ENCODE results near the gene LZTS3.
"Not testable (repeated sequence)": the region's sequence is repeated elsewhere in the genome, so short reads cannot be mapped to it uniquely, and the experiment has no call there.

Gene LZTS3

GRCh38 chr20:3152057-3152644 is 21.2 kb downstream of the LZTS3 start:
- not testable (repeated sequence) for H3K27ac Mint-ChIP-seq; DNase-seq (ENCODE audit: low spot score)
- peaks cover 32% of the 10 kb centered on the region for H3K4me1 Mint-ChIP-seq (ENCODE audit: low read depth)

GRCh38 chr20:3150908-3151307 is 22.4 kb downstream of the LZTS3 start:
- H3K27me3 Mint-ChIP-seq (ENCODE audit: low read depth) = no peaks in the 10 kb centered on the region
- H3K4me1 Mint-ChIP-seq (ENCODE audit: low read depth) = peaks cover 22% of the 10 kb centered on the region
- H3K4me3 Mint-ChIP-seq = no peak overlapping the region
- peaks cover 38% of the 10 kb centered on the region for H3K36me3 Mint-ChIP-seq (ENCODE audit: low read depth)
- no peak for DNase-seq (ENCODE audit: low spot score)
- H3K27ac Mint-ChIP-seq = no peak overlapping the region
- no peaks in the 10 kb centered on the region for H3K9me3 Mint-ChIP-seq

More at GRCh38 chr20:3152057-3152644, 21.2 kb downstream of the LZTS3 start:
- H3K4me3 Mint-ChIP-seq; H3K9me3 Mint-ChIP-seq; H3K27me3 Mint-ChIP-seq (ENCODE audit: low read depth): not testable (repeated sequence)
- H3K36me3 Mint-ChIP-seq (ENCODE audit: low read depth) = peaks cover 44% of the 10 kb centered on the region

- H3K4me1 Mint-ChIP-seq (ENCODE audit: low read depth) = peaks cover 11% of the 10 kb centered on the region
- peaks cover 42% of the 10 kb centered on the region for H3K36me3 Mint-ChIP-seq (ENCODE audit: low read depth)
- no peaks in the 10 kb centered on the region for H3K27me3 Mint-ChIP-seq (ENCODE audit: low read depth)
- H3K9me3 Mint-ChIP-seq = no peaks in the 10 kb centered on the region
- DNase-seq (ENCODE audit: low spot score) = no peak
- no peak overlapping the region for H3K27ac Mint-ChIP-seq
- no peak overlapping the region for H3K4me3 Mint-ChIP-seq
These were observed 26.5 kb downstream of the LZTS3 start for GRCh38 chr20:3146732-3147341.

GRCh38 chr20:3141757-3142156 is 31.6 kb downstream of the LZTS3 start:
- peaks cover 9% of the 10 kb centered on the region for H3K4me1 Mint-ChIP-seq (ENCODE audit: low read depth)
- H3K27me3 Mint-ChIP-seq (ENCODE audit: low read depth) = no peaks in the 10 kb centered on the region
- peaks cover 13% of the 10 kb centered on the region for H3K36me3 Mint-ChIP-seq (ENCODE audit: low read depth)
- H3K4me3 Mint-ChIP-seq = no peak overlapping the region
- no peak overlapping the region for H3K27ac Mint-ChIP-seq
- no peaks in the 10 kb centered on the region for H3K9me3 Mint-ChIP-seq
- DNase-seq (ENCODE audit: low spot score) = no peak

- H3K27ac Mint-ChIP-seq = no peak overlapping the region
- peaks cover 3% of the 10 kb centered on the region for H3K36me3 Mint-ChIP-seq (ENCODE audit: low read depth)
- no peak for DNase-seq (ENCODE audit: low spot score)
- no peaks in the 10 kb centered on the region for H3K9me3 Mint-ChIP-seq
- H3K4me3 Mint-ChIP-seq = no peak overlapping the region
- no peaks in the 10 kb centered on the region for H3K27me3 Mint-ChIP-seq (ENCODE audit: low read depth)
- peaks cover 11% of the 10 kb centered on the region for H3K4me1 Mint-ChIP-seq (ENCODE audit: low read depth)
These were observed 35.9 kb downstream of the LZTS3 start for GRCh38 chr20:3137492-3137891.

GRCh38 chr20:3135507-3136070 is 37.8 kb downstream of the LZTS3 start:
- no peak overlapping the region for H3K27ac Mint-ChIP-seq
- peaks cover 10% of the 10 kb centered on the region for H3K4me1 Mint-ChIP-seq (ENCODE audit: low read depth)
- no peaks in the 10 kb centered on the region for H3K27me3 Mint-ChIP-seq (ENCODE audit: low read depth)
- no peak overlapping the region for H3K4me3 Mint-ChIP-seq
- peaks cover 3% of the 10 kb centered on the region for H3K36me3 Mint-ChIP-seq (ENCODE audit: low read depth)
- DNase-seq (ENCODE audit: low spot score) = no peak
- no peaks in the 10 kb centered on the region for H3K9me3 Mint-ChIP-seq

GRCh38 chr20:3134151-3134550 is 39.2 kb downstream of the LZTS3 start:
- Mint-ChIP-seq H3K9me3 (no peaks in the 10 kb centered on the region), H3K27ac (no peak overlapping the region), H3K4me3 (no peak overlapping the region), H3K36me3 (ENCODE audit: low read depth) (peaks cover 2% of the 10 kb centered on the region), H3K4me1 (ENCODE audit: low read depth) (peaks cover 4% of the 10 kb centered on the region), H3K27me3 (ENCODE audit: low read depth) (no peaks in the 10 kb centered on the region)
- no peak for DNase-seq (ENCODE audit: low spot score)

- H3K4me3 Mint-ChIP-seq = no peak overlapping the region
- DNase-seq (ENCODE audit: low spot score) = no peak
- H3K9me3 Mint-ChIP-seq = no peaks in the 10 kb centered on the region
- H3K4me1 Mint-ChIP-seq (ENCODE audit: low read depth) = peaks cover 2% of the 10 kb centered on the region
- H3K27me3 Mint-ChIP-seq (ENCODE audit: low read depth) = no peaks in the 10 kb centered on the region
- H3K36me3 Mint-ChIP-seq (ENCODE audit: low read depth) = peaks cover 2% of the 10 kb centered on the region
- H3K27ac Mint-ChIP-seq = no peak overlapping the region
These were observed 40.2 kb downstream of the LZTS3 start for GRCh38 chr20:3133155-3133554.

GRCh38 chr20:3130051-3130600 is 43.2 kb downstream of the LZTS3 start:
- no peak for DNase-seq (ENCODE audit: low spot score)
- H3K27ac Mint-ChIP-seq = no peak overlapping the region
- no peaks in the 10 kb centered on the region for H3K4me1 Mint-ChIP-seq (ENCODE audit: low read depth)
- H3K4me3 Mint-ChIP-seq = no peak overlapping the region
- no peaks in the 10 kb centered on the region for H3K27me3 Mint-ChIP-seq (ENCODE audit: low read depth)
- peaks cover 7% of the 10 kb centered on the region for H3K36me3 Mint-ChIP-seq (ENCODE audit: low read depth)
- H3K9me3 Mint-ChIP-seq = no peaks in the 10 kb centered on the region

- H3K27me3 Mint-ChIP-seq (ENCODE audit: low read depth) = no peaks in the 10 kb centered on the region
- no peaks in the 10 kb centered on the region for H3K4me1 Mint-ChIP-seq (ENCODE audit: low read depth)
- no peak overlapping the region for H3K27ac Mint-ChIP-seq
- no peaks in the 10 kb centered on the region for H3K9me3 Mint-ChIP-seq
- DNase-seq (ENCODE audit: low spot score) = no peak
- H3K4me3 Mint-ChIP-seq = no peak overlapping the region
- peaks cover 11% of the 10 kb centered on the region for H3K36me3 Mint-ChIP-seq (ENCODE audit: low read depth)
These were observed 44.3 kb downstream of the LZTS3 start for GRCh38 chr20:3129094-3129493.

GRCh38 chr20:3128275-3128984 is 44.9 kb downstream of the LZTS3 start:
- H3K27ac Mint-ChIP-seq = no peak overlapping the region
- H3K36me3 Mint-ChIP-seq (ENCODE audit: low read depth) = peaks cover 17% of the 10 kb centered on the region
- no peak overlapping the region for H3K4me3 Mint-ChIP-seq
- peaks cover 2% of the 10 kb centered on the region for H3K4me1 Mint-ChIP-seq (ENCODE audit: low read depth)
- no peaks in the 10 kb centered on the region for H3K27me3 Mint-ChIP-seq (ENCODE audit: low read depth)
- DNase-seq (ENCODE audit: low spot score) = no peak
- peaks cover 2% of the 10 kb centered on the region for H3K9me3 Mint-ChIP-seq

- no peak overlapping the region for H3K4me3 Mint-ChIP-seq
- H3K27ac Mint-ChIP-seq = no peak overlapping the region
- DNase-seq (ENCODE audit: low spot score) = no peak
- H3K27me3 Mint-ChIP-seq (ENCODE audit: low read depth) = no peaks in the 10 kb centered on the region
- peaks cover 19% of the 10 kb centered on the region for H3K4me1 Mint-ChIP-seq (ENCODE audit: low read depth)
- peaks cover 37% of the 10 kb centered on the region for H3K36me3 Mint-ChIP-seq (ENCODE audit: low read depth)
- H3K9me3 Mint-ChIP-seq = peaks cover 12% of the 10 kb centered on the region
These were observed 46.9 kb downstream of the LZTS3 start for GRCh38 chr20:3126527-3126859.

- Mint-ChIP-seq H3K9me3 (peaks cover 12% of the 10 kb centered on the region), H3K36me3 (ENCODE audit: low read depth) (peaks cover 40% of the 10 kb centered on the region), H3K4me1 (ENCODE audit: low read depth) (peaks cover 24% of the 10 kb centered on the region)
- DNase-seq (ENCODE audit: low spot score); H3K4me3 Mint-ChIP-seq; H3K27ac Mint-ChIP-seq; H3K27me3 Mint-ChIP-seq (ENCODE audit: low read depth): not testable (repeated sequence)
These were observed 47.4 kb downstream of the LZTS3 start for GRCh38 chr20:3125776-3126526.
